Kasumi-1 (cell line): ENCODE results near the gene OPN1LW.
"Not testable (repeated sequence)": the region's sequence is repeated elsewhere in the genome, so short reads cannot be mapped to it uniquely, and the experiment has no call there.

Experiments
- DNase-seq, 2 experiments: peaks; one replicate each; lab custom pipeline; 2025; lab: John Stamatoyannopoulos, UW

The OPN1LW gene

DNA sequence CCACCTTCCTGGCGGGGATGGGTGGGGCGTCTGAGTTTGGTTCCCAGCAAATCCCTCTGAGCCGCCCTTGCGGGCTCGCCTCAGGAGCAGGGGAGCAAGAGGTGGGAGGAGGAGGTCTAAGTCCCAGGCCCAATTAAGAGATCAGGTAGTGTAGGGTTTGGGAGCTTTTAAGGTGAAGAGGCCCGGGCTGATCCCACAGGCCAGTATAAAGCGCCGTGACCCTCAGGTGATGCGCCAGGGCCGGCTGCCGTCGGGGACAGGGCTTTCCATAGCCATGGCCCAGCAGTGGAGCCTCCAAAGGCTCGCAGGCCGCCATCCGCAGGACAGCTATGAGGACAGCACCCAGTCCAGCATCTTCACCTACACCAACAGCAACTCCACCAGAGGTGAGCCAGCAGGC is at the start of gene OPN1LW:
Gene OPN1LW (plus strand): TSS at position 234 of the 400 bp plus-strand sequence. CDS start 41 bp downstream, at position 275.
- not testable (repeated sequence) for DNase-seq

- no peak for DNase-seq
Measured at GRCh38 chrX:154094833-154095232, 49.2 kb upstream of the OPN1LW start.

DNA sequence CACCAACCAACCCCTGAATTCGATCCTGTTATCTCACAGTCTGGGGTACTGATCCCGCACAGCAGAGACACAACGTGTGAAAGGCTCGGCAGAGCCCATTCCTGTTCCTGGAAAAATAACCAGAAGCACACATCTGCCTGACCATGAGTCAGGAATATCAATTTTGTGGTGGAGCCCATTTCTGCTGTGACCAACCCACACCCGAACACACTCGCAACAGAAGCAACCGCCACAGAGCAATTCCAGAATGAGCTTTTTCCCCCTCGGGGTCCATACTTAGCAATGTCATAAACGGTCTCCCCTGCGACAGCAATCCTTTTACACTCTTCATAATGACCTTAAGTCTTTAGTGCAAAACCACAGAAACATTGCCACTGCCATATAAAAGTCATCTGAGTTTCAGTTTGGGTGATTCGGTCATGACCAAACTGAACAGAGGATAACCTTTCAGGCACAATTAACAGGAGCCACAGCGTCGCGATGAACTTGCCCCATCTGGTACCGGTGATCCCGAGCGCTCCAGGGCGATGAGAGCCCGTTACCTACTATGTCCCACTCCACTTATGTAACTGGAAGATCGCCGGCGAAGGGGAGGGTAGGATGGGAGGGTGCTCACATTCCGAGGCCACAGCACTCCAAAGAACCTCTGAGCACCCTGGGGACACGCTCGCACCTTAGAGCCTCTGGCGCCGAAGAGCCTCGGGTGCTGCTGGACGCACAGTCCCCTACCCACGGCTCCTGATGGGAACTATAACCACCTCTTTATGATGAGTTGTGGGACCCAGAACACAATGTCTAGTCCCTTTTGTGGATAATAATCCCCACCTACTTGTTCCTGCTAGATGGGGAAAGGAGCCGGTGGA is 47.7 kb upstream of the OPN1LW start:
- no peak for DNase-seq

- peak; percentile 24 to 27 for DNase-seq
Measured at GRCh38 chrX:154097003-154097588, 46.9 kb upstream of the OPN1LW start.

DNA sequence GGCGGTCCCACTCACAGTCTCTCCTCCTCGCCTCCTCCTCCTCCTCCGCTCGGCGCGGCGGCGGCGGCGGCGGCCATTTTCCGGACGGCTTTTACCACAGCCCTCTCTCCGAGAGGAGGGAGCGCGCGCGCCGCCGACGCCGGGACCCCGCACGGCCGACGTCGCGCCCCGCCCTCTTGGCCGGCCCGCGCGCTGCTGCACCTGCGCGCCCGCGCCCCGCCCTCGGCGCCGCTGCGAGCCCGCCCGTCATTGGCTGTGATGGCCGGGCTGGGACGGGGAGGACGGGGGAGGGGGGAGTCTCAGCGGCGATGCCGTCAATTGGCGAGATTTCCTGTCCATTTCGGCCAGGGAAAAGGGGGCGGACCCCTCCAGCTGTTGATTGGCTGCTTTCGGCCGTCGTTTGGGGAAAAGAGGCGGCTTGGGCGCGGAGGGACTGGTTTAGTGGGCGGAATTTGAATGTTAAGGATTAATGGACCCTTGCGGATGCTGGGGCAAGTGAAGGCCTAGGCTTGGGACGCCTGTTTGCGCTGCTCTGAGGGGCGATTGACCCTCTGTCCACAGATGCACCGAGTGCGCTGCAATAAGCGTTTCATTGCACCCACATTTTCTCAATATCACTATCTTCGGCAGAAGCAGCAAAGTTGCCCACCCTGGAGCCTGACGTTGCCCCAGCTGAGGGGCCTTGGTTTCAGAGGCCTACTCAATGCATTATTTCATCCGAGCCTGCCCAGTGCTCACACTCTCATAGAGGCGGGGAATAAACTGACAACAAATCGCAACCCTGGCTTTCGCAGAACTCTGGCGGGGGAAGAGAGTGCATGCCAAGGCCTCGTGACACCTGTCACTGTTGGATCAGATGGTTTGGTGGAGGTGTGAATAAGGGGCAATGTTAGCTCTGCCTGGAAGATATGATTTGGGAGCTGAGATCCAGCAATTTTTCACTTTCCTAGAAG is 46.2 kb upstream of the OPN1LW start, which contains the start of gene MECP2:
Gene MECP2 (minus strand): TSS at position 129 of the 953 bp plus-strand sequence.
- peak; percentile 77 to 84 for DNase-seq

- no peak for DNase-seq
Measured at GRCh38 chrX:154098551-154098950, 45.5 kb upstream of the OPN1LW start.

DNA sequence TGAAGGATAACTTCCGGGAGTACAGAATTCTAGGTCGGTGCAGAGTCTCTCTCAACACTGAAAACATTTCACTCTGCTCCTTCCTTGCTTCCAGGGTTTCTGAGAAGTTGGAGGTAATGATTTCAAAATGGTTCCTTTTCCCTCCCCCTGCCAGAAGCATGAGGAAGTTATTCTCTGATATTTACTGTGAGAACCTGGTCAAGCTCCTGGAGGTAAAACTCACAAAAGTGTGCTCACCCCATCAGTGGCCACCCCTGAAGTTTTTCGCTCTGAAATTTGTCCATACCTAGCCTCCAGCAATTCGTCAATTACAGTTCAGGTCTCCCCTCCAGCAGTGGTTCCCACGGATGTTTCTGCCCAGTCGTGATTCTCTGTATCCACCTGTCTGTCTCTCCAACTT is 30.3 kb upstream of the OPN1LW start:
- no peak for DNase-seq

DNA sequence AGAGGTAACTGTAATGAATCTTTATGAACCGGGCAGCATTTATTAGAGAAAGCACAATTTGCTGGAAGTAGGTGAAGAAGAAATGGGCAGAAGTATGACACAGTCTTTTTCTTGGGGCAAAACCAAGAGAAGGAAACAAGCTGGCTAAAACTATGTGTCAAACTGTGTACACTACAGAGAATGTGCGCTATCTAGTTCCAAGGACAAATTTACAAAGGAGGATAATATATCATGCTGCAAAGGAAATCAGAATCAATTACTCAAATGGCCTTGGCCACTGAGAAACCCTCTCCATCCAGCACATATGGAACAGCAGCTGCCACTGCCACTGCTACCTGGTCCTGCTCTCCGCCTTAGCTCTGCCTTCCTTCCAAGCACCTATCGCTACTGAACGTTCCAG is 29.4 kb upstream of the OPN1LW start:
- no peak for DNase-seq

GRCh38 chrX:154115071-154115470 is 29.0 kb upstream of the OPN1LW start:
- no peak for DNase-seq

DNA sequence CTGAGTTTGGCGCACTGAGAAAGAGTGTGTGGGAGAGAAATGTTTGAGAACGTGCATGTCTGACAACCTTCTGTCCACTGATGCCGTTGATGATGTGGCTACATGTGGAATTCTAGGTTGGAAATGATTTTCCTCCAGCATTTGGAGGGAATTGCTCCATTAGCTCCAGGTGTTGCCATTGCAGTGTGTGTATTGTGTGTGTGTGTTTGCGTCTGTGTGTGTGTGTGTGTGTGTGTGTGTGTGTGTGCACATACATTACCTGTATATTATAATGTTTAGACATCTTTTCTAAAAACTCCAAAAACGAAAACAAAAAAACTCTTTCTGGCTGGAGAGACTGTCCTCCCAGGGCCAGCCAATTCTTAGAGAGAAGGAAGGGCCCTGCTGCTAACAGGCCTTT is 28.3 kb upstream of the OPN1LW start:
- DNase-seq: no peak

DNA sequence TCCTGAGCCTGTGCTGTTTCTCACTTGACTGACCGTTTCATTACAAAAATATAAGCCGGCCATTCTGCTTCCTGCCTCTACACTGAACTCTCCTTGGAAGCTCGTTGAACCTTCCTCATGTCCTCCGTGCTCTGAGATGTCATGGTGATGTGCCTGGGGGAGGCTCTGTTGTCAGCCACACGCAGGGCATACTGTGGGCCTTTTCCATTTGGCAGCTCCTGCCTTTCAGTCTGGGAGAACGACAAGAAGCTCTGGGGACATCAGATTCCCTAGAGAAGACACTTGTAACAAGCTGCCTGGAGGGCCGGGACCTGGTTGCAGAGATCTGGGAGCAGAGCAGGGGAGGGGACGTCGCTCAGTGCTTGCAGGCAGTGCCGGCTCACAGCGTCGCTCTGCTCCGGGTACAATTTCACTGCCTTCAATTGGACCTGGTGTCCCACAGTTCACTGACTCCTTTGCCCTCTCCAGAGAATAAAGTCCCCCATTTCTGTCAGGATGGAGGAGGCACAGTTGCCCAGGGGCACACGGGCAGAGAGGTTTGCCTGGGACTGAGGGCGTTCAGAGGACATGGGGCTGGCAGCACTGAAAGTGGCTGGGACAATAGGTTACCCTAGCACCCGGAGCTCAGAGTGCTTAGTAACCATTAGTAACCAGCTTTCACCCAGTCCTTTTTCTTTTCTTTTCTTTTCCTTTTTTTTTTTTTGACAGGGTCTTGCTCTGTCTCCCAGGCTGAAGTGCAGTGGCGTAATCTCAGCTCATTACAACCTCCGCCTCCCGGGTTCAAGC is 27.4 kb upstream of the OPN1LW start:
- DNase-seq: no peak

GRCh38 chrX:154117566-154117965 is 26.5 kb upstream of the OPN1LW start:
- DNase-seq: no peak

DNA sequence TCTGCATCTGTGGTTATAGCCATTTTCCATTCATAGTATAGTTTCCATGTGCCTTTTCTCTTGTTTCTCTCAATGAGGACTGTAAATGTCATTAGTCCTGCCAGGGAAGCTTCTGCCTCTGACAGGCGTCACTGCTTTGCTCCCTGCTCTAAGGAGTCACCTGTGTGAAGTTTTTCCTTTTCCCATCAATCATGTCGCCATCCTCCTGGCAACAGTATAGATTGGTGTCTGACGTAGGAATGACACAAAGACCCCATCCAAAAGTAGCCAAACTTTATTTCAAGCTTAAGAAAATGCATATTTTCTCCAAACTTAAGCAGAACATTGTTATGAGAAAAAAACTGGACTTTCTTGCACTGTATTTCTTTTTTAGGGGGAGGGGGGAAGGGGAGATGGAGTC is 23.5 kb upstream of the OPN1LW start:
- DNase-seq: no peak

DNA sequence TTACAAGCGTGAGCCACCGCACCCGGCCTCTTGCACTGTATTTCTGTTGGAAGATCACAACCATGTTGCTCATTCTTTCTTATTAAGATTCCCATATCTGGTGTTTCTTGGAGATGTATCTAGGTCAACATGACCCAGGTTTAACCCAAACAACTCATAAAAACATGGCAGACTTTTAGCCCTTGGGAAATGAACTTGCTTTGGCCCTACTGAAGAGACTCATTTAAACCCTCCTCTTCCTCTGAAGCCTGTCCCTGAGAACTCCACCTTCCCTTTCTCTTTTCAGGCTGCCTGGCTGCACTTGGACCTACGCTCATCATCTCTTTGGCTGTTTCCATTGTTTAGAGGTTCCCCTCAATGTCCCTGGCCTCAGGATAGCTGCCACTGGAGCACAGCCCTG is 22.8 kb upstream of the OPN1LW start:
- DNase-seq: no peak

DNA sequence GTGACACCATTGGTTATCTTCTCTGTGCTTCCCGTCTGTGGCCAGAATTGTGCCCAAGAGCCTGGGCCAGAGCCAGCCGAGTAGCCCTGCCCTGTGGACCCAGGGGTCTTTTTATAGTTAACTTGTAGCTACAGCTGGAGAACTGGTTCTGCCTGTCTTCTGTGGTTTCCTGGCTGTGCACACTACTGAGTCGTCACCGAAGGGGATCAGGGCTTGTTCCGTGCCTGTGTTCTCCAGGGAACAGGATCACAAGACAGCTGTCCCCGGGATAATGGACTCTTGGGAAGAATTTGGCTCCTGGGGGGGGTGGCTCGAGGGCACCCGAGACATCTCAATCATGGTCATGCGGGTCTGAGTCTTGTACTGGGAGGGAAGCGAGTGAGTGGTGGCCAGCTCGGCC is 22.1 kb upstream of the OPN1LW start:
- no peak for DNase-seq

GRCh38 chrX:154123241-154124219 is 20.5 kb upstream of the OPN1LW start:
- peak; percentile 4 to 7 for DNase-seq

DNA sequence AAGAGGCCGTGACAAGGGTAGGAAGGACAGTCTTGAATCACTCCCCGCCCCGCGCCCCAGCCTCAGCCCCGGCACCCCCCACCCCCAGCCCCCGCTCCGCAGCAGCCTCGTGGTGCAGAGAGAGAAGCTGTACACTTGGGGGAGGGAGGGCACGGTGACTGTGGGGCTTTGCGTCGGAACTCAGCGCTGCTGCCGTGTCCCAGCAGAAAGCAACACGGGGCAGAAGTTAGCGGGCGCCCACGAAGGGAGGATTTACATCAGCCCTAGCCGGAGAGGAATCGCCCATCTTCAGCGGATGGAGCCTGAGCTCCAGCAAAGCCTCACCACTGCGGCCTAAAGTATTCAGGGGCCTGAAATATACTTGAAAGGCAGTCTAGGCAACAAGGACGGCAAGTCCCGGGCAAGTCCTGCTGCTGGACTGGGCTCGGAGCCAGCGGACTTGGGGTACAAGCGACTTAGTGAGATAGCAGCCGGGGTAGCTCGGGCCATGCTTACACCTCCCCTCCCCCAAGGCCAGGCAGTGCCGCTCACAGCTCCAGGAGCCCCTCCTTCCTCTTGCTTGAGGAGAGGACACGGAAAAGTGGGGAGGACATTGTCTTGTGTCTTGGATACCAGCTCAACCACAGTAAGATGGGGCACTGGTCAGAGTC is 18.5 kb upstream of the OPN1LW start:
- DNase-seq: no peak

DNA sequence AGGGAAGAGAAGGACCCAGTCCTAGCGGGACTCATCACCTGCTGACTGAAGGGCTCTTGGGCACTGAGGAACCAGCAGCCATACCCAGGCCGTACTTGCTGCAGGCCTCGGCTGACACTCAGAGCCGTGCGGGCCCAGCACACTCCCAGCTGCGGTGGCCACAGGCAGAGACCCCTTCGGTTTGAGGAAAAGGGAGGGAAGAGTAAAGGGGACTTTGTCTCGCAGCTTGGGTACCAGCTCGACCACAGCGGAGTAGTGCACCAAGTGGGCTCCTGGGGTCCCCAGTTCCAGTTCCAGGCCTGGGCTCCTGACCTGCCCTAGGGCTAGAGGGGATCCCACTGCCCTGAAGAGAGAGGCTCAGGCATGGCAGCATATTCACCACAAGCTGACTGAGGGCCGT is 17.9 kb upstream of the OPN1LW start:
- no peak for DNase-seq

GRCh38 chrX:154131955-154132354 is 12.1 kb upstream of the OPN1LW start:
- DNase-seq: no peak

DNA sequence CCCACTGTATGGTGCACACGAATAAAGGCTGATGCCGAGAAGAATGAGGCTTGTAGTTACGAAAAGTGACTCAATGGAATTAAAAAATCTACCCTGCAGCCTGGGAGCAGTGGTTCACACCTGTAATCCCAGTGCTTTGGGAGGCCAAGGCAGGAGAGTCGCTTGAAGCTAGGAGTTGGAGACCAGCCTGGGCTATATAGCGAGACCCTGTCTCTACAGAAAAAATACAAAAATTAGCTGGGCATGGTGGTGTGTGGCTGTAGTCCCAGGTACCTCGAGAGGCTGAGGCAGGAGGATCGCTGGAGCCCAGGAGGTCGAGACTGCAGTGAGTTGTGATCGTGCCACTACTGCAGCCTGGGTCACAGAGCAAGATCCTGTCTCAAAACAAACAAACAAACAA is 11.7 kb upstream of the OPN1LW start:
- DNase-seq: no peak
